GM18873 (cell line): Measurements from ENCODE around the gene SPN.
"Not testable (repeated sequence)": the region's sequence is repeated elsewhere in the genome, so short reads cannot be mapped to it uniquely, and the experiment has no call there.

Source experiments
- ATAC-seq: cut with Tn5 transposase; IDR thresholded peaks from one replicate; pipeline ENCODE4 v1.9.1; 2021; ENCODE audit warnings: mild to moderate bottlenecking, moderate library complexity, moderate number of reproducible peaks; ENCODE audit not compliant: unreplicated experiment, low FRiP score

Gene SPN

DNA sequence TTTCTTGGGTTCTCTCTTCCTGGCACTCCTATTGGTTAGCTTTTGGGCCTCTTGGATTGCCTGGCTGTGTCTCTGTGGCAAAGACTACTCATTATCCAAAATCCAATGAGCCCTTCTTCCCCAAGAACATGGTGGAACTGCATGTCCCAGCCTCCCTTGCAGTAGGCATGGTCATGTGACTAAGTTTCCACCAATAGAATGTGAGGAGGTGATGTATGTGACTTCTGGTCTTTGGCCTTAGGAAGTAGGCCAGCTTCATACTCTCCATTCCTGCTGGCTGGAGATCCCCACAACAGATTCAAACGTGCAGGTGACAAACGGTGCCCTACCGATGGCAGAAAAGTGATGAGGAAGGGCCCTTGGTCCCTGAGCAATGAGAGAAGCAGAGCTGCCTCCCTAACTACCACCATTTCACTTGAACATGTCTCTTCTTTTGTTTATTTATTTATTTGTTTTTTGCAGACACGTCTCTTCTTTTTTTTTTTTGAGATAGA lies 17.3 kb upstream of the SPN start:
- no peak for ATAC-seq

- no peak for ATAC-seq
These were observed 16.1 kb upstream of the SPN start for GRCh38 chr16:29646947-29647346.

DNA sequence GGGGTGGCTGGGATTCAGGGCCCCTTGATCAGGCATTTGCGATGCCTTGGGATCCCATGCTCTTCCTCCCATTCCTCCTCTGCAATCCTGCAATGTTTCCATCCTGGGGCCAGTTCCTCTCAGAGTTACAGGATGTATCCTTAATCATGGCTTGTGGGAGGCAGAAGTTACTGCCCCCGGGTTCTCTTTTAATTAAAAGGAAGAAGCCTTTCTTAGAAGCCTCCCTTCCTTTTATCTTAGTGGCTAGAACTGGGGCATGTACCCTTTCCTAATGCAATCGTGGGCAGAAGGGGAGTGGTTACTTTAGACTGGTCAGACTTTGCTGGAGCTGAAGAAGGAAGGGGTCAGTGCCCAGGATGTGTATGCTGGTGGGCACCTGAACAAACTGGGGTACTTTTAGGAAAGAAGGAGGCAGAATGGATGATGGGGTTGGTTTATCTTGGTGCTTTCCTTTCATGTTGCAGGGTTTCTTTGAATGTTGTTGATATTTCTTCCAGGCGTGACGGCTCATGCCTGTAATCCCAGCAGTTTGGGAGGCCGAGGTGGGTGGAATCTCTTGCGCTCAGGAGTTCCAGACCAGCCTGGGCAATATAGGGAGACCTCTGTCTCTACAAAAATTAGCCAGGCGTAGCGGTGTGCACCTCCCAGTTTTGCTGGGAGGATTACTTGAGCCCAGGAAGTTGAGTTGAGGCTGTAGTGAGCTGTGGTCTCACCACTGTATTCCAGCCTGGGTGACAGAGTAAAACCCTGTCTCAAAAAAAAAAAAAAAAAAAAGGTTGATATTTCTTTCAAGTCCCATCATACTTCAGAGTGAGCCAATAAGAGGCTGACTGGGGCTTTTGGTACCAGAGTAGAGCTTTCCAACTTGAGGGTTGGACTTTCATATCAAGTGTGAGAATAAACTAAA lies 13.2 kb upstream of the SPN start:
- no peak for ATAC-seq

GRCh38 chr16:29650771-29651170 lies 12.3 kb upstream of the SPN start:
- no peak for ATAC-seq

DNA sequence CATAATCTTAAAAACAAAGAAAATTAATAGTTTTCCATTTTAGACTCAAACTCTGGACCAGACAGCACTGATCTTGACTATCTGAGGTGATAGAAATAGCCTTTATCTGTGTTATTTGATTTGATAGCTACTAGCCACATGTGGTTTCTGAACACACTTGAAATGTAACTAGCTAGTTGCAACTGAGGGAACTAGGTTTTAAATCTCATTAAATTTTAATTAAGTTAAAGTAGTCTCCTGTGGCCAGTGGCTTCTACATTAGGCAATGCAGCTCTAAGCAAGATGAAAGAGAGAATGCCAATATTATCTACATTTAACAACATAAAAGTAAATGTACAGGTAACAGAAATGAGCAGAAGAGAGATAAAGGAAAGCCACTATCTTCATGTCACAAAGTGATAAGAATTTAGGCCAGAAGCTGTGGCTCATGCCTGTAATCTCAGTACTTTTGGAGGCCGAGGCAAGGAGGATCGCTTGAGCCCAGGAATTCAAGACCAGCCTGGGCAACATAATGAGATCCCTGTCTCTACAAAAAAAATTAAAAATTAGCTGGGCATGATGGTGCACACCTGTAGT lies 11.2 kb upstream of the SPN start:
- no peak for ATAC-seq

DNA sequence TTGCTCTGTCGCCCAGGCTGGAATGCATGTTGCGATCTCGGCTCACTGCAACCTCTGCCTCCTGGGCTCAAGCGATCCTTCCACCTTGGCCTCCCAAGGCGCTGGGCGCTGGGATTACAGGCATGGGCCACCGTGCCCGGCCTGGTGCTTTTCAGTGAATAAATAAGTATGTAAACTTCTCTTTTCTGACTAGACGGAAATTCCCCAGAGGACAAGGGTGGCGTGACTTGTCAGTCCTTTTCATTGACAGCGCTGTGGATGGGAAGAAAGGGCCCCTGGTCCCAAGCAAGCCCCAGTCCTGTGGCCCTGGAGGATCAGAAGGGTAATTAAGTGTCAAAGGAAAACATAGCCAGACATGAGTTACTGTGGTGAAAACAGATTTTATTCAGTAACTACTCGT lies 9.6 kb upstream of the SPN start:
- ATAC-seq, result no peak

DNA sequence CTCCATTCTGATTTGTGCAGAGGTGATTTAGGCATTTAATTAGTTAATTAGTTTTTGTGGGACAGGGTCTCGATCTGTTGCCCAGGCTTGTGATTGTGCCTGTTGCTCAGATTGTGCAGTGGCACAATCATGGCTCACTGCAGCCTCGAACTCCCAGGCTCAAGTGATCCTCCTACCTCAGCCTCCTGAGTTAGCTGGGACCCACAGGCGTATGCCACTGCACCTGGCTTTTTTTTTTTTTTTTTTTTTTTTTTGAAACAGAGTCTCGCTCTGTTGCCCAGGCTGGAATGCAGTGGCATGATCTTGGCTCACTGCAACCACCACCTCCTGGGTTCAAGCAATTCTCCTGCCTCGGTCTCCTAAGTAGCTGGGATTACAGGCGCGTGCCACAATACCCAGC lies 9.2 kb upstream of the SPN start:
- ATAC-seq, result not testable (repeated sequence)

DNA sequence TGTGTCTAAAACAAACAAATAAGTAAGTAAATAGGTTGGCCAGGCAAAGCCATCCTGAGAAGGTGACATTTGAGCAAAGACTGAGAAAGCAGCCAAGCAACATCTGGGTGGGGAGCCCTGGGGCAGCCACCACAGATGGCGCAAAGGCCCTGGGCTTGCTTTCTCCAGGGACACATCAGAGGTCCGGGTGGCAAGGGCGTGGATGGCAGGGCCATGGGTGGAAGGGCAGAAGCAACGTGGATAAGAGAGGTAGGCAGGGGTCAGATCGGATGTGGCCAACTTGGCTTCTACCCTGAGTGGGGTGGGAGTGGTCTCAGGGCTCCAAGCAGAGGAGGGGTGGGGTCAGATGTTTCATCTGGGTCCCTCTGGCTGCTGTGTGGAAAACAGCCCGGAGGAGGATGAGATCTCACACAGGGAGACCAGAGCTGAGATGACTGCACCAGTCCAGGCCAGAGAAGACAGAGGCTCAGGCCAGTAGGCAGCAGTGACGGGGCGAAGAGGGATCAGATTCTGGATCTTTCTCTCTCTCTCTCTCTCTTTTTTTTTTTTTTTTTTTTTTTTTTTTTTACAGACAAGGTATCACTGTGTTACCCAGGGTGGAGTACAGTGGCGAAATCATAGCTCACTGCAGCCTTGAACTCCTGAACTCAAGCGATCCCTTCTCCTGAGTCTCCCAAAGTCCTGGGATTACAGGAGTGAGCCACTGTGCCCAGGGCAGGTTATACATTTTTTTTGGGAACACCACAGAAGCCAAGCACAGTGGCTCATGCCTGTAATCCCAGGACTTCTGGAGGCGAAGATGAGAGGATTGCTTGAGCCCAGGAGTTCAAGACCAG lies 6.1 kb upstream of the SPN start:
- no peak for ATAC-seq

DNA sequence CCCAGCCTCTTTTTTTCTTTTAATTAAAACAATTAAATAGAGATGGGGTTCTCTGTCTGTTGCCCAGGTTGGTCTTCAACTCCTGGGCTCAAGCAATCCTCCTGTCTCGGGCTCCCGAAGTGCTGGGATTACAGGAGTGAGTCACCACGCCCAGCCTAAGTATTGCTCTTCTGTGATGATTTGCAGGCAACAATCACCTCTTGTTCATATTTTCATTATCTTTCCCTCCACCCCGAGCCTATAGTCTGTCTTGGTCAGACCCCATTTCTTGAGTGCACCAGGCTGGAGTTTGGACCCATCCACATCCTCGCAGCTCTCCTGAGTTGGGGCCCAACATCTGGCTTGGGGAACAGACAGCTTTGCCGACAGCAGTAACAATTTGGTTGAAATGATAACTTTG lies 4.3 kb upstream of the SPN start:
- ATAC-seq, result no peak

GRCh38 chr16:29662000-29662728 lies 883 bp upstream of the SPN start:
- ATAC-seq, result no peak

DNA sequence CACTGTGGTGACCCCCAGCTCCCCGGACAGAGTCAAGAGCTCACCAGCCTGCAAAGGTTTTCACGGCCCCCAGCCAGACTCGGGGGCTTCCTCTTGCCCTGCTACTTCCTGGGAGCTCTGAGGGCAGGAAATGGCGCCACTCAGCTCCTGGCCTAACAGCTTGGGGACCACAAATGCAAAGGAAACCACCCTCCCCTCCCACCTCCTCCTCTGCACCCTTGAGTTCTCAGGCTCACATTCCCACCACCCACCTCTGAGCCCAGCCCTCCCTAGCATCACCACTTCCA lies 375 bp upstream of the SPN start:
- no peak for ATAC-seq

DNA sequence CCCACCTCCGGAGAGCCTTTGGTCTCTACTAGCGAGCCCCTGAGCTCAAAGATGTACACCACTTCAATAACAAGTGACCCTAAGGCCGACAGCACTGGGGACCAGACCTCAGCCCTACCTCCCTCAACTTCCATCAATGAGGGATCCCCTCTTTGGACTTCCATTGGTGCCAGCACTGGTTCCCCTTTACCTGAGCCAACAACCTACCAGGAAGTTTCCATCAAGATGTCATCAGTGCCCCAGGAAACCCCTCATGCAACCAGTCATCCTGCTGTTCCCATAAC lies 702 bp downstream of the SPN start:
- no peak for ATAC-seq

GRCh38 chr16:29664091-29664921 lies 1.3 kb downstream of the SPN start:
- ATAC-seq, result no peak

DNA sequence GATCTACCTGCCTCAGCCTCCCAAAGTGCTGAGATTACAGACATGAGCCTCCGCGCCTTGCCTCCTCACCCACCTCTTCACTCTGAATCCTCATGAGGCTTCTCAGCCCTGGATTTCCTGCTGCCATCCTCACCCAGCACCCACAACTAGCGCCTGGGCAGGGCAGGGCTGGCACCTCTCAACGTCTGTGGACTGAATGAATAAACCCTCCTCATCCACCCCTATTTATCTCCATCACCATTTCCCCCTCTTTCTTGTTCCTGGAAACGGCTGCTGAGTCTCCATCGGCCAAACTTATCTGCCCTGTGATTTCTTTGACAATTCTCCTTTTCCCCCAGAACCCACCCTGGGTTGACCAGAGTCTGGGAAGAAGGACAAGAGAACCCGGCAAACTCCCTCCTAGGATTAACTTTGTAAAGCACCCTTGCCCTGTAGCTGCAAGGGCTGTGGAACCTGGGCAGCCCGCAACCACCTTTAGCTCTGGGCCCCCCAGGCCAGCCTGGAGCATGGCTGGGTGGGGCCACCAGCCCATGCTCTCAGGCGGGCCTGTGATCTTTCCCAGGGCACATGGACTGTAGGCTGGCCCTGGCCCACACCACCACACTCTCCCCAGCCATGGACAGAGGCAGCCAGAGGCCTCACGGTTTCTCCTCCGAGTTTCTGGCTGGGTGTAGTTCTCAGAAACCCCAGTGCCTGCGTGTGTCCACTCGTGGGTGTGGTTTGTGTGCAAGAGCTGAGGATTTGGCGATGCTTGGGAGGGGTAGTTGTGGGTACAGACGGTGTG lies 2.4 kb downstream of the SPN start:
- ATAC-seq, result no peak

- not testable (repeated sequence) for ATAC-seq
These were observed 4.2 kb downstream of the SPN start for GRCh38 chr16:29667322-29667610.

- no peak for ATAC-seq
These were observed 4.7 kb downstream of the SPN start for GRCh38 chr16:29667755-29668154.

DNA sequence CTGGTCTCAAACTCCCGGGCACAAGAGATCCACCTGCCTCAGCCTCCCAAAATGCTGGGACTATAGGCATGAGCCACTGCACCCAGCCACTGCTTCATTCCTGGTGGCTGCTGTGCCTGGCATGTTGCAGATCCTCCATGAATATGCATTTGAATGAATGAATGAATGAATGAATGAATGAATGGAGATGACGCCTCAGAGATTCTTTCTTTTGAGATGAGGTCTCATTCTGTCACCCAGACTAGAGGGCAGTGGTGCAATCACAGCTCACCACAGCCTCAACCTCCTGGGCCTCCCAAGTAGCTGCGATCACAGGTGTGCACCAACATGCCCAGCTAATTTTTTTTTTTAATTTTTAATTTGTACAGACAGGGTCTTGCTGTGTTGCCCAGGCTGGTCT lies 5.2 kb downstream of the SPN start:
- ATAC-seq, result no peak

DNA sequence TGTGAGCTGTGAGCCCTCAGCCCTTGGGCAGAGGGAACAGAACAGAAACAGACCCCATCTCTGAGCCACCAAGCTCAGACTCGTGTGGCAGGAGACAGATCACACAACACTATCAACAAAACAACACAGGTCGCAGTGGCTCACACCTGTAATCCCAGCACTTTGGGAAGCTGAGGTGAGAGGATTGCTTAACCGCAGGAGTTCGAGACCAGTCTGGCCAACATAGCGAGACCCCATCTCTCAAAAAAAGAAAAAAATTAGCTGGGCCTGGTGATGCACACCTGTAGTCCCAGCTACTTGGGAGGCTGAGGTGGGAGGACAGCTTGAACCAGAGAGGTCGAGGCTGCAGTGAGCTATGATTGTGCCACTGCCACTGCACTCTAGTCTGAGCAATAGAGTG lies 10.5 kb downstream of the SPN start:
- ATAC-seq, result no peak

DNA sequence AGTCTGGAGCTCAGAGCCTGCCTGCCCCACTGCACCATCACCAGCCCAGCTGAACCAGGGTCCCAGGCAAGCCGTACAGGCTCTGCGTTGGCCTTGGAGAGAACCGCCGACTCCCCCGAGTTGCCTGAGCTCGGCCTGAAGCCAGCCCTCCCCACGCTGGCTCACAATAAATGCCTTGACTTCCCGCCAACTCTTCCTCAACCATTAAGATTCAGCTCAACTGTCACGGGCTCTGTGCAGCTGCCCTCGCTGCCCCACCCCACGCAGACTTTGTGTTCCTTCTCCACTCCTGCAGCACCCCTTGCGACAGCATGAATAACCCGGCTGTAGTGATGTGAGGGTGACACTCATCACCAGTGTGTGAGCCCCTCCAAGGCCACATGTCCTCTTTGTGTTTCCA lies 11.1 kb downstream of the SPN start:
- no peak for ATAC-seq
